ENCODE measurements around the gene ZNF280C. TPM values are rescaled to one million over a fixed set of nuclear protein-coding genes. Genes with fewer than 3 reads are reported as not detected.

Gene ZNF280C
- total and polyA plus RNA-seq, 11 donors, result 0.67 to 2.6 (median 1.7) TPM

- Histone ChIP-seq H3K36me3 (no peaks in the 10 kb centered on the region), H3K9me3 (peaks cover 0 to 2% (median 0%) of the 10 kb centered on the region in 12 donors), H3K4me3 (peak overlapping the region; percentile 34 to 89 (median 66)), H3K27me3 (no peaks in the 10 kb centered on the region), H3K27ac (peak overlapping the region in 11 of 12 donors; percentile 32 to 83 (median 76)), H3K4me1 (peaks cover 0 to 9% (median 0%) of the 10 kb centered on the region in 12 donors)
- ATAC-seq (peak in 3 of 4 donors; percentile 3 to 12 (median 8)), DNase-seq (no peak)
- 0 to 26% (median 13%) methylated on average over 13 of the region's 13 CpGs for WGBS, 4 donors
- intact Hi-C loops (cut with DNase I), result loop anchor here in 1 of 10 donors (5.0 kb wide), 1 partner anchor 74 kb away; no protein-coding TSS in a partner anchor
- TF ChIP-seq CTCF (IDR thresholded peaks at IDR 0.05) (no peak), POLR2A (IDR thresholded peaks at IDR 0.05) (no peak)
Observed at GRCh38 chrX:130267956-130268448, 697 bp downstream of the ZNF280C start.

- Histone ChIP-seq H3K36me3 (peaks cover 0 to under 1% (median 0%) of the 10 kb centered on the region in 9 donors), H3K27ac (no peak overlapping the region), H3K9me3 (peaks cover 0 to 2% (median 0%) of the 10 kb centered on the region in 12 donors), H3K4me3 (no peak overlapping the region), H3K4me1 (peaks cover 0 to 9% (median 0%) of the 10 kb centered on the region in 12 donors), H3K27me3 (no peaks in the 10 kb centered on the region)
- DNase-seq, result no peak
- no peak for TF ChIP-seq CTCF (IDR thresholded peaks at IDR 0.05)
- no peak for TF ChIP-seq POLR2A (IDR thresholded peaks at IDR 0.05)
- intact Hi-C loops (cut with DNase I), result no loop called here
- WGBS, 4 donors, result 73 to 95% (median 86%) methylated on average over 2 of the region's 2 CpGs
- no peak for ATAC-seq
Observed at GRCh38 chrX:130264573-130264972, 4.1 kb downstream of the ZNF280C start.

GRCh38 chrX:130263016-130263415, 5.7 kb downstream of the ZNF280C start:
- H3K9me3 ChIP-seq, result no peaks in the 10 kb centered on the region
- TF ChIP-seq POLR2A (IDR thresholded peaks at IDR 0.05) (no peak), CTCF (IDR thresholded peaks at IDR 0.05) (no peak)
- H3K27ac ChIP-seq, result no peak overlapping the region
- H3K4me1 ChIP-seq, result peaks cover 0 to 9% (median 0%) of the 10 kb centered on the region in 12 donors
- DNase-seq, result no peak
- no peaks in the 10 kb centered on the region for H3K27me3 ChIP-seq
- intact Hi-C loops (cut with DNase I), result no loop called here
- ATAC-seq, result no peak
- H3K4me3 ChIP-seq, result no peak overlapping the region
- peaks cover 0 to 3% (median 0%) of the 10 kb centered on the region in 9 donors for H3K36me3 ChIP-seq

GRCh38 chrX:130262231-130262630, 6.5 kb downstream of the ZNF280C start:
- intact Hi-C loops (cut with DNase I), result no loop called here
- TF ChIP-seq CTCF (IDR thresholded peaks at IDR 0.05), result no peak
- no peak for TF ChIP-seq POLR2A (IDR thresholded peaks at IDR 0.05)

More at GRCh38 chrX:130262231-130262630, 6.5 kb downstream of the ZNF280C start:
- no peak for ATAC-seq
- H3K27ac ChIP-seq, result no peak overlapping the region
- peaks cover 0 to 2% (median 0%) of the 10 kb centered on the region in 12 donors for H3K4me1 ChIP-seq
- H3K9me3 ChIP-seq, result no peaks in the 10 kb centered on the region
- H3K27me3 ChIP-seq, result no peaks in the 10 kb centered on the region
- WGBS, 4 donors, result 85 to 96% (median 94%) methylated on average over 3 of the region's 3 CpGs
- no peak overlapping the region for H3K4me3 ChIP-seq
- peaks cover 0 to 3% (median 0%) of the 10 kb centered on the region in 9 donors for H3K36me3 ChIP-seq
- no peak for DNase-seq

All from heart left ventricle (tissue), 16 donors.